ENCODE results near the gene TBC1D22B. TPM values are rescaled to one million over a fixed set of nuclear protein-coding genes. Genes with fewer than 3 reads are reported as not detected.
A peak's percentile ranks its signal among the peaks of the same experiment; 100 is the strongest.
"Not testable (repeated sequence)": the region's sequence is repeated elsewhere in the genome, so short reads cannot be mapped to it uniquely, and the experiment has no call there.

Gene TBC1D22B
- total RNA-seq, 2 experiments from 2014 or later = 15.4 TPM

DNA sequence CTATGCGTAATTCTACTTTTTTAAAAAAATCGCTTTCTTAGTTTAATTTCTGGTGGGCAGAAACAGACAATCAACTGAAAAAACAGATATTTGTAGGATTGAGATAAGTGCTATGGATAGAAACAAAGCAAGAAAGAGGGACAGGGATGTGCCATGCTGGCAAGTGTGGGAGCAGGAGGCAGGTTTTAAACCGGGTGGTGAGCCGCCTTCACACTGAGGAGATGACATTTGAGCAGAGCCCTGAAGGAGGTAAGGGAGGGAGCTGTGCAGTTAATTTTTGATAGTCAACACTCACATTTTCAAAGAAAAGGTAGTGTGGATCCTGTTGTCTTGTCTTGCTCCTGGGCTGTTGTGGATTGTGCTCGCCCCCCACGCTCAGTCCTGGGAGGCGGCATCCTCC is 47.2 kb downstream of the TBC1D22B start:
- H3K36me3 Mint-ChIP-seq (ENCODE audit: low read depth) = peaks cover 34% of the 10 kb centered on the region
- POLR2A ChIA-PET = no interaction called here
- H3K27ac Mint-ChIP-seq = peak overlapping the region; percentile 32
- DNase-seq (no peak), ATAC-seq (no peak)
- peaks cover 9% of the 10 kb centered on the region for H3K4me1 Mint-ChIP-seq (ENCODE audit: low read depth)
- CTCF ChIA-PET = interaction anchor here (1.1 to 3.7 kb wide), 5 partner anchors 9 to 96 kb away, joined by 3 to 26 read pairs (median 4); no protein-coding TSS in a partner anchor
- H3K4me3 Mint-ChIP-seq = no peak overlapping the region
- no peaks in the 10 kb centered on the region for H3K27me3 Mint-ChIP-seq (ENCODE audit: low read depth)
- no peaks in the 10 kb centered on the region for H3K9me3 Mint-ChIP-seq (ENCODE audit: insufficient read depth)

- CTCF ChIA-PET = interaction anchor here (1.1 to 2.4 kb wide), 7 partner anchors 9 to 421 kb away, joined by 3 to 15 read pairs (median 3); no protein-coding TSS in a partner anchor
- no peak for DNase-seq
- no peaks in the 10 kb centered on the region for H3K9me3 Mint-ChIP-seq (ENCODE audit: insufficient read depth)
- H3K4me3 Mint-ChIP-seq = no peak overlapping the region
- POLR2A ChIA-PET = no interaction called here
- H3K4me1 Mint-ChIP-seq (ENCODE audit: low read depth) = peaks cover 11% of the 10 kb centered on the region
- H3K27ac Mint-ChIP-seq = peak overlapping the region; percentile 16
- ATAC-seq = no peak
- peaks cover 31% of the 10 kb centered on the region for H3K36me3 Mint-ChIP-seq (ENCODE audit: low read depth)
- H3K27me3 Mint-ChIP-seq (ENCODE audit: low read depth) = no peaks in the 10 kb centered on the region
Observed at GRCh38 chr6:37305841-37306425, 48.4 kb downstream of the TBC1D22B start.

DNA sequence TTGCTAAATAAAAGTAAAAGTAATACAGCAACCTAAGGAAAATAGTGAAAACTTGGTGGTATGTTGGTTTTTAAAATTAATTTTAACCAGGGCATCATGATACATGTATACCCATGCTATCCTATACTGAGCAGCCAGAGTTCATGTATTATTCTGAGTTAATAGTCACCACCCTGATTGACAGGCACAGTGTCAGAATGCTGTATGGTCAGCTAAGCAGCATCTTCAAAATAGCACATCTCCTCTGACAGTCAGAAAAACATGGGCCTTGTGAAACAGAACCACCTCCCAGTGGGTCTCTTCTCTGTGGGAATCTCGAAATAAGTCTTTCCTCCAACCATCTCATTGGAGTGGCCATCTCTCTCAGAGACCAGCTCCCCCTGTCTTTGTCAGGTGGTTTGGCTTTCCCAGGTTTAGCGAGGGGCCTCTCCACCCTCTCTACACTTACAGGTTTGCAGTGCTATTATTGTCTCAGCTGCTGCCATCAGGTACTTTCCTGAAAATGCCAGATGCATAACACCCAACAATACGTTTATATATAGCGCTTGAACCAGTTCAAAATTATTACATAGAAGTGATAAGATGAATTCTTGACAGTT is 49.2 kb downstream of the TBC1D22B start:
- Mint-ChIP-seq H3K9me3 (ENCODE audit: insufficient read depth) (no peaks in the 10 kb centered on the region), H3K4me1 (ENCODE audit: low read depth) (peaks cover 19% of the 10 kb centered on the region), H3K36me3 (ENCODE audit: low read depth) (peaks cover 31% of the 10 kb centered on the region), H3K27ac (no peak overlapping the region), H3K4me3 (no peak overlapping the region), H3K27me3 (ENCODE audit: low read depth) (no peaks in the 10 kb centered on the region)
- ATAC-seq (no peak), DNase-seq (no peak)
- CTCF ChIA-PET = interaction anchor here (0.9 to 1.5 kb wide), 6 partner anchors 8 to 422 kb away, joined by 3 to 15 read pairs (median 3); no protein-coding TSS in a partner anchor
- POLR2A ChIA-PET = no interaction called here

DNA sequence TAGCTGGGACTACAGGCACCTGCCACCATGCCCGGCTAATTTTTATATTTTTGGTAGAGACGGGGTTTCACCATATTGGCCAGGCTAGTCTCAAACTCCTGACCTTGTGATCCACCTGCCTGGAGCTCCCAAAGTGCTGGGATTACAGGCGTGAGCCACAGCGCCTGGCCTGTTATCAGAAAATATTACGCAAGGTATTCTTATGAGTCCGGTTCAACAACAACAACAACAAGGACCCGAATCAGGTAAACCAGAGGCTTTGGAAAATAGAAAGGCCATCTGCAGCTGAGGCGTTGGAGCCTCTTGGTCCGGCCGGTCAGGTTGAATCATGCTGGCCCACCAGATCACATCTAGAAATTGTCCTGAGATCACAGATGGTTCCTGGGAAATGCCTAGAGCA is 49.9 kb downstream of the TBC1D22B start:
- peaks cover 36% of the 10 kb centered on the region for H3K36me3 Mint-ChIP-seq (ENCODE audit: low read depth)
- POLR2A ChIA-PET = not testable (repeated sequence)
- CTCF ChIA-PET = interaction anchor here (0.9 to 5.5 kb wide), 3 partner anchors 15 to 22 kb away, joined by 3 to 25 read pairs (median 3); no protein-coding TSS in a partner anchor

GRCh38 chr6:37308069-37308815 is 50.7 kb downstream of the TBC1D22B start:
- CTCF ChIA-PET = interaction anchor here (0.8 to 5.5 kb wide), 3 partner anchors 9 to 290 kb away, joined by 3 to 25 read pairs (median 3); no protein-coding TSS in a partner anchor
- ATAC-seq (no peak), DNase-seq (no peak)
- H3K9me3 Mint-ChIP-seq (ENCODE audit: insufficient read depth) = no peaks in the 10 kb centered on the region
- POLR2A ChIA-PET = no interaction called here
- H3K4me1 Mint-ChIP-seq (ENCODE audit: low read depth) = peaks cover 25% of the 10 kb centered on the region
- peaks cover 29% of the 10 kb centered on the region for H3K36me3 Mint-ChIP-seq (ENCODE audit: low read depth)
- H3K4me3 Mint-ChIP-seq = no peak overlapping the region
- no peaks in the 10 kb centered on the region for H3K27me3 Mint-ChIP-seq (ENCODE audit: low read depth)
- no peak overlapping the region for H3K27ac Mint-ChIP-seq

More for the DNA sequence above, 49.9 kb downstream of the TBC1D22B start:
- ATAC-seq; H3K27me3 Mint-ChIP-seq (ENCODE audit: low read depth); H3K9me3 Mint-ChIP-seq (ENCODE audit: insufficient read depth); H3K27ac Mint-ChIP-seq; DNase-seq; H3K4me3 Mint-ChIP-seq: not testable (repeated sequence)
- H3K4me1 Mint-ChIP-seq (ENCODE audit: low read depth) = peaks cover 25% of the 10 kb centered on the region

DNA sequence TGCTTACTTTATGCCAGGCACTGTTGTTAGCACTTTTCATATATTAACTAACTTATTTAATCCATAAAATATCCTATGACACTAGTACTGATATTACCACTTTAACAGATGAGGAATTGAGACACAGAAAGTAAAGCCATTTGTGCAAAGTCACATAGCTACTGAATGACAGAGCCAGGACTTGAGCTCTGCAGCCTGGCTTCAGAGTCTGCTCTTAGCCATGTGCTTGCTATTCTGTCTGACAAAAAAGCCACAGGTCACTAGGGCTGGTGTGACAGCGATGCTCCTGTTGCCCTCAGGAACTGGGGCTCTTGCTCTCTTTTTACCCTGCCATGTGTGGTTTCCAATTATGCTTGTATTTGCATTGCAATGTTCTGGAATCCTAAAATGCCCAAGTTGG is 51.5 kb downstream of the TBC1D22B start:
- no peak overlapping the region for H3K27ac Mint-ChIP-seq
- no peak overlapping the region for H3K4me3 Mint-ChIP-seq
- H3K9me3 Mint-ChIP-seq (ENCODE audit: insufficient read depth) = no peaks in the 10 kb centered on the region
- no peaks in the 10 kb centered on the region for H3K27me3 Mint-ChIP-seq (ENCODE audit: low read depth)
- no peak for DNase-seq
- H3K4me1 Mint-ChIP-seq (ENCODE audit: low read depth) = peaks cover 22% of the 10 kb centered on the region
- ATAC-seq = no peak
- ChIA-PET CTCF (interaction anchor here (0.8 to 5.5 kb wide), 3 partner anchors 10 to 291 kb away, joined by 3 to 25 read pairs (median 3); no protein-coding TSS in a partner anchor), POLR2A (no interaction called here)
- peaks cover 27% of the 10 kb centered on the region for H3K36me3 Mint-ChIP-seq (ENCODE audit: low read depth)

GRCh38 chr6:37309692-37310091 is 52.1 kb downstream of the TBC1D22B start:
- DNase-seq = no peak
- H3K27me3 Mint-ChIP-seq (ENCODE audit: low read depth) = no peaks in the 10 kb centered on the region
- ChIA-PET POLR2A (no interaction called here), CTCF (interaction anchor here (5.5 kb wide), 1 partner anchor 16 kb away, joined by 25 read pairs; no protein-coding TSS in a partner anchor)
- no peak overlapping the region for H3K27ac Mint-ChIP-seq
- no peak overlapping the region for H3K4me3 Mint-ChIP-seq
- H3K9me3 Mint-ChIP-seq (ENCODE audit: insufficient read depth) = no peaks in the 10 kb centered on the region
- peaks cover 25% of the 10 kb centered on the region for H3K36me3 Mint-ChIP-seq (ENCODE audit: low read depth)
- peaks cover 21% of the 10 kb centered on the region for H3K4me1 Mint-ChIP-seq (ENCODE audit: low read depth)
- ATAC-seq = no peak

DNA sequence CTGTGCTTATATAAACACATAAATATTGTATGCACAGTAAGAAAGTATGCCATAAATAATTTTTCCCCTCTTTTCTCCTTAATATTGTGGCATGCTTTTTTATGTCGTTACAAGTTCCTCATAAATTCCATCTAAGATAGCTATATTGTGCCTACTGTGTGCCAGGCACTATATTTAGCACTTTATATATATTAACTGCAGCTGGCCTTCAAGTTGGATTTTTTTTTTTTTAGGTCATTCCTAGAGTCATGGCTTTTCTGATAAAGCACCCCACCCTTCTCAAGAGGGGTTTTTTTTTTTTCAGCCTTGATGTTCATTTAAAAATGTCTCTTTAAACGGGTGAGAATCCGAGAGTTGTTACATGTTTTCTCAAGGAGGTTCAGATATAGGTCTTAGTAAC is 53.4 kb downstream of the TBC1D22B start:
- Mint-ChIP-seq H3K9me3 (ENCODE audit: insufficient read depth) (no peaks in the 10 kb centered on the region), H3K27me3 (ENCODE audit: low read depth) (no peaks in the 10 kb centered on the region), H3K27ac (no peak overlapping the region), H3K36me3 (ENCODE audit: low read depth) (peaks cover 20% of the 10 kb centered on the region), H3K4me3 (no peak overlapping the region), H3K4me1 (ENCODE audit: low read depth) (peaks cover 23% of the 10 kb centered on the region)
- DNase-seq = no peak
- ChIA-PET CTCF (interaction anchor here (1.1 to 7.8 kb wide), 3 partner anchors 8 to 290 kb away, joined by 4 to 106 read pairs (median 25); no protein-coding TSS in a partner anchor), POLR2A (interaction anchor here (0.6 kb wide), 1 partner anchor 951 kb away, joined by 3 read pairs; no protein-coding TSS in a partner anchor)
- ATAC-seq = no peak

DNA sequence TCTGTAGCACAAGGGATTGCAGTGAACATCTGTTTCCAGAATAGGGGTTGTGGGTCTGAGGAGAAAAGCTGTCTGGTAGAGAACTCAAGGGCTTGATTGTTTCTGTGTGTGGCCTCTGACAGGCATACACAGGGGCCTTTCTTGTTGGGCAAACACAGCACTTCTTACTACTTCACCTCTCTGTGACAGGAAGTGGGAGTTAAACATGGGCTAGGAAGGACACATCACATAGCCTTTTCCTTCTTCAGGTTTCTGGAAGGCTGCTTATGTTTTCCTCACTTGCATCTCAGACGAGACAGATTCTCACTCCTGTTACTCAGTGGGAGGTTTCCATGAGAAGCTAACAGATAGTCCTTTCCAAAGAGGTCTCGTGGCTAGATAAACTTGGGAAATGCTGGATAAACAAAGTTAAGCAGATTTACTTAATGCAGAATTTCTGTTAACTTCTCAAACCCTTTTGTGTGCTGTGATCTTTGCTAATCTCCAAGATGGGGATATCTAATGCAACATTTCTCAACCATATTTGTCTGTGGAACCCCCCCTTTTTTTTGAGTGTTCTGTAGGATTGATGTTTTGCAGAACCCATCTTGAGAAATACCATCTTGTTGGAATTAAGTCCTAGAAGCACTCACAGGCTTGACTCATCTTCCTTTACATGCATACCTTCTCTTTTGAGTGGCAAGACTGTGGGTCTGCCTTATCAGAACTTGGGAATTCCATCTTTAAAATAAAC is 54.3 kb downstream of the TBC1D22B start:
- H3K27ac Mint-ChIP-seq = peak overlapping the region; percentile 23
- H3K4me3 Mint-ChIP-seq = no peak overlapping the region
- no peaks in the 10 kb centered on the region for H3K9me3 Mint-ChIP-seq (ENCODE audit: insufficient read depth)
- CTCF ChIA-PET = interaction anchor here (3.3 to 7.8 kb wide), 3 partner anchors 14 to 291 kb away, joined by 10 to 106 read pairs (median 25); no protein-coding TSS in a partner anchor
- POLR2A ChIA-PET = no interaction called here
- peaks cover 20% of the 10 kb centered on the region for H3K4me1 Mint-ChIP-seq (ENCODE audit: low read depth)
- no peaks in the 10 kb centered on the region for H3K27me3 Mint-ChIP-seq (ENCODE audit: low read depth)
- peaks cover 17% of the 10 kb centered on the region for H3K36me3 Mint-ChIP-seq (ENCODE audit: low read depth)
- no peak for ATAC-seq
- no peak for DNase-seq

- Mint-ChIP-seq H3K4me3 (no peak overlapping the region), H3K4me1 (ENCODE audit: low read depth) (peaks cover 20% of the 10 kb centered on the region), H3K9me3 (ENCODE audit: insufficient read depth) (no peaks in the 10 kb centered on the region), H3K27ac (no peak overlapping the region), H3K36me3 (ENCODE audit: low read depth) (peaks cover 17% of the 10 kb centered on the region), H3K27me3 (ENCODE audit: low read depth) (no peaks in the 10 kb centered on the region)
- ATAC-seq (no peak), DNase-seq (no peak)
- ChIA-PET CTCF (interaction anchor here (0.6 to 7.8 kb wide), 34 partner anchors 8 to 428 kb away, joined by 3 to 106 read pairs (median 5); partner anchors contain the start of gene C6orf89), POLR2A (interaction anchor here (0.6 kb wide), 2 partner anchors 49 to 108 kb away, joined by 3 read pairs; no protein-coding TSS in a partner anchor)
Observed at GRCh38 chr6:37313723-37314486, 56.3 kb downstream of the TBC1D22B start.
